GM19324 (cell line): ENCODE measurements around the gene ARHGAP21.
A peak's percentile ranks its signal among the peaks of the same experiment; 100 is the strongest.
"Not testable (repeated sequence)": the region's sequence is repeated elsewhere in the genome, so short reads cannot be mapped to it uniquely, and the experiment has no call there.

Source experiments
- ATAC-seq: cut with Tn5 transposase; IDR thresholded peaks from one replicate; pipeline ENCODE4 v1.9.1; 2021; ENCODE audit warnings: mild to moderate bottlenecking, moderate library complexity; ENCODE audit not compliant: unreplicated experiment, low FRiP score

The ARHGAP21 gene

GRCh38 chr10:24723788-24724380, at the start of gene ARHGAP21:
Gene ARHGAP21, minus strand, starts transcription at chr10:24723887. Its CDS starts 1,988 bp downstream, at chr10:24721899.
- ATAC-seq = peak; percentile 2

- no peak for ATAC-seq
These were observed 48.4 kb upstream of the ARHGAP21 start for GRCh38 chr10:24771943-24772694.

GRCh38 chr10:24764991-24765390, 41.3 kb upstream of the ARHGAP21 start:
- ATAC-seq = not testable (repeated sequence)

GRCh38 chr10:24762966-24763623, 39.4 kb upstream of the ARHGAP21 start:
- no peak for ATAC-seq

GRCh38 chr10:24762161-24762924, 38.7 kb upstream of the ARHGAP21 start:
- no peak for ATAC-seq

GRCh38 chr10:24759672-24760071, 36.0 kb upstream of the ARHGAP21 start:
- no peak for ATAC-seq

- not testable (repeated sequence) for ATAC-seq
These were observed 34.6 kb upstream of the ARHGAP21 start for GRCh38 chr10:24758254-24758653.

GRCh38 chr10:24756283-24756682, 32.6 kb upstream of the ARHGAP21 start:
- no peak for ATAC-seq

GRCh38 chr10:24751716-24752115, 28.0 kb upstream of the ARHGAP21 start:
- ATAC-seq = no peak

GRCh38 chr10:24750695-24751094, 27.0 kb upstream of the ARHGAP21 start:
- no peak for ATAC-seq

GRCh38 chr10:24748214-24748613, 24.5 kb upstream of the ARHGAP21 start:
- no peak for ATAC-seq

GRCh38 chr10:24744946-24745345, 21.3 kb upstream of the ARHGAP21 start:
- no peak for ATAC-seq

GRCh38 chr10:24740714-24741113, 17.0 kb upstream of the ARHGAP21 start:
- no peak for ATAC-seq

- no peak for ATAC-seq
These were observed 13.3 kb upstream of the ARHGAP21 start for GRCh38 chr10:24737001-24737400.

- no peak for ATAC-seq
These were observed 8.3 kb upstream of the ARHGAP21 start for GRCh38 chr10:24731942-24732341.

GRCh38 chr10:24730811-24731210, 7.1 kb upstream of the ARHGAP21 start:
- ATAC-seq = no peak

- no peak for ATAC-seq
These were observed 4.1 kb upstream of the ARHGAP21 start for GRCh38 chr10:24727786-24728185.

- ATAC-seq = no peak
These were observed 2.9 kb upstream of the ARHGAP21 start for GRCh38 chr10:24726626-24727025.

GRCh38 chr10:24726029-24726428, 2.3 kb upstream of the ARHGAP21 start:
- not testable (repeated sequence) for ATAC-seq

GRCh38 chr10:24724381-24725228, 918 bp upstream of the ARHGAP21 start:
- ATAC-seq = peak; percentile 82
